22Rv1 (cell line): ENCODE data around the gene TKFC.

Source experiments
- H3K27ac ChIP-seq: fragments of 450-650 bp; 2 replicates; pipeline ENCODE4 v1.5.1; 2017
- ZFX ChIP-seq: fragments of 450-650 bp; IDR thresholded peaks from 2 replicates; pipeline ENCODE4 v1.6.1; 2017; ENCODE audit warnings: antibody characterized with exemption, borderline replicate concordance
- TF ChIP-seq, protein P1 (sequence below): fragments of 450-650 bp; IDR thresholded peaks from 2 replicates; pipeline ENCODE4 v1.5.1; 2017; ENCODE audit warnings: mild to moderate bottlenecking

TKFC gene

DNA sequence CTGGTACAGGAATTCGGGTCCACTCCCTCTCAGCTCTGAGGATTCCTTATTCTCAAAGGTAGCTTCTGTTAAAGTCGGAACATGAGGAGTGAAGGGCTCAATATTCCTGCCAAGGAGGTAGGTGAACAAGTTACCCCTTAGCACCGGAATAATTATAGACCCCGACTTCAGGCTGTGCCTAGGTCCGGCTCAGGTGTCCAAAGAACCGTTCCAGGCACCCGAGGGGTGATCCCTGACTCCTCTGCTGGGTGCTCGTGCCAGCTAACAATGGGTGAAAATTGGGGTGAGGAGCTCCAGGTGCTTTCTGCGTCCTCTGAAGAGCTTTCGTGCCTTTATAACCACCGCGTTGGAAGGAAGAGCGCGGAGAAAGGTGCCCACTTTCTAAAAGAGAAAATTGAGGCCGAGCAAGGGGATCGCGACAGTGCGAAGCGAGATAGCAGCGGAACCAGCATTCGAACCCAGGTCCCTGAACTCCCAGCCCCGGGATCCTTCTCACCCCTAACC is 28.3 kb downstream of the TKFC start:
- TF ChIP-seq, protein P1, sequence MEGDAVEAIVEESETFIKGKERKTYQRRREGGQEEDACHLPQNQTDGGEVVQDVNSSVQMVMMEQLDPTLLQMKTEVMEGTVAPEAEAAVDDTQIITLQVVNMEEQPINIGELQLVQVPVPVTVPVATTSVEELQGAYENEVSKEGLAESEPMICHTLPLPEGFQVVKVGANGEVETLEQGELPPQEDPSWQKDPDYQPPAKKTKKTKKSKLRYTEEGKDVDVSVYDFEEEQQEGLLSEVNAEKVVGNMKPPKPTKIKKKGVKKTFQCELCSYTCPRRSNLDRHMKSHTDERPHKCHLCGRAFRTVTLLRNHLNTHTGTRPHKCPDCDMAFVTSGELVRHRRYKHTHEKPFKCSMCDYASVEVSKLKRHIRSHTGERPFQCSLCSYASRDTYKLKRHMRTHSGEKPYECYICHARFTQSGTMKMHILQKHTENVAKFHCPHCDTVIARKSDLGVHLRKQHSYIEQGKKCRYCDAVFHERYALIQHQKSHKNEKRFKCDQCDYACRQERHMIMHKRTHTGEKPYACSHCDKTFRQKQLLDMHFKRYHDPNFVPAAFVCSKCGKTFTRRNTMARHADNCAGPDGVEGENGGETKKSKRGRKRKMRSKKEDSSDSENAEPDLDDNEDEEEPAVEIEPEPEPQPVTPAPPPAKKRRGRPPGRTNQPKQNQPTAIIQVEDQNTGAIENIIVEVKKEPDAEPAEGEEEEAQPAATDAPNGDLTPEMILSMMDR = no peak
- TF ChIP-seq ZFX = no peak
- peak overlapping the region; percentile 98 for H3K27ac ChIP-seq

DNA sequence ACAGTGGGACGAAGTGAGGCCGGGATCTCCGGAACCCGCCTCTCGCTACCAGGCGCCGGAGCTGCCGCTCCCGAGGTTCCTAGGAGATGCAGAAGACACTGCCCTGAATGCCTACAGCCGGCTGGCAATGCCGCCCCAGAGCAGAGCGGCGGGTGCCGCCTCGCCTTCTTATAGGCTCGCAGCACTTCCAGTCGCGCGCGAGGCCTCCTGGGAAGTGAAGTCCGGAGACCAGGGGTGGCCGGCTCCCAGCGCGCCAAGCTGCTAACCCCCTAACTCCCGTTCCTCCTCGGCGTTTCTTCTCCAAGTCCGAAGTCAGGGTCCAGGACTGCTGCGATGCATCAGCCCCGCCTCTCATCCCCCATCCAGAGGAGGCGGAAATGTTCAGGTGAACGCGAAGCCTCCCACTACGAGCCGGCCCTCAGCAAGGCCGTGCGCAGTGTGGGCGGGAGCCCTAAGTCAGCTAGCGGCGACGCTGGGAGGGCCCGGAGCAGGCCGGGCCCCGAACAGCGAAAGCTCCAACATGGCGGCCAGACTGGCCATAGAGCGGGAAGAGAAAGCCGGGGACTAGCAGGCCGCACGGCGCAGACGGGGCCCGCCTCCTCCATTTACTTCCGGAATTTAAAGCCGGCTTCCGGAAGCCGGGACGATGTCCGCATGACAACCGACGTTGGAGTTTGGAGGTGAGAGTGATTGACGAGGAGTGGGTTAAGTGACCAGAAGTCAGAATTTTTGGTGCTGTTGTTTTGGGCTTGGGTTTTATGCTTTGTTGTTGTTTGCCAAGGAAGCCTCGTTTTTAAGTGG is 28.9 kb downstream of the TKFC start, which contains the start of the genes CYB561A3 and TMEM138:
TSS of gene CYB561A3 (minus strand) at position 142 of the 801 bp plus-strand sequence. CDS start 5,169 bp downstream, outside the sequence.
TSS of gene TMEM138 (plus strand) at position 634 of the 801 bp plus-strand sequence. CDS start 2,017 bp downstream, outside the sequence.
- peak within 1 kb of the TSS; percentile 98 for H3K27ac ChIP-seq
- TF ChIP-seq ZFX = no peak
- TF ChIP-seq, protein P1 = no peak

DNA sequence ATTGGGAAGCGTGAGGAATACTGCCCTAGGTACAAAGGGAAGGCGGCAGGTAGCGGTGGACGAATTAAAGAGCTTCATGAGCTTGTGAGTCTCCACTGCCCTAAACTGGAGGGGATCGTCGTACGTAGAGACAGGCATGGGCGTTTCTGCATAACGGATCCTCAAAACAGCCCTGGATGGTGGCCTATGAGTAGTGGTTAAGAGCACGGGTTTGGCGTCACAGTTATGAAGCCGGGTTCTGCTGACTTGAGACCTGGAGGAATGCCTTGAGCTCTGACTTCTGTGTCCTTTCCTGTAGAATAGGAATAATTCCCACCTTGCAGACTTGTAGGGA is 29.5 kb downstream of the TKFC start:
- peak overlapping the region; percentile 98 for H3K27ac ChIP-seq
- TF ChIP-seq, protein P1 = no peak
- no peak for TF ChIP-seq ZFX

DNA sequence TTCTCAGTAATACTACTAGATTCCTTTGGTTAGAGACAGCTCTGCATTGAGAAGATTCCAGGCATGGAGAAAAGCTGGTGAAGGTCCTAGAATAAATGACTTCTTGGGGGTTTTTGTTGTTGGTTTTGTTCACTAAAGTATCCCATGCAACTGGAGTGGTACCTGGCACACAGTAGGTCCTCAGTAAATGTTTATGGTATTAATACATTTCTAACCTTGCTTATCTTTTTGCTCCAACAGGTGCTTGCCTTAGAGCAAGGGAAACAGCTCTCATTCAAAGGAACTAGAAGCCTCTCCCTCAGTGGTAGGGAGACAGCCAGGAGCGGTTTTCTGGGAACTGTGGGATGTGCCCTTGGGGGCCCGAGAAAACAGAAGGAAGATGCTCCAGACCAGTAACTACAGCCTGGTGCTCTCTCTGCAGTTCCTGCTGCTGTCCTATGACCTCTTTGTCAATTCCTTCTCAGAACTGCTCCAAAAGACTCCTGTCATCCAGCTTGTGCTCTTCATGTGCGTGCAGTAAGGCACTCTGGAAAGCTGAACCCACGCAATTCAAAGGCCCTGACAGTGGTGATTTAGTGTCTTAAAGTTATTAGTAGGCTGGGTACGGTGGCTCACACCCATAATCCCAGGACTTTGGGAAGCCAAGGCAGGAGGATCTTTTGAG is 31.1 kb downstream of the TKFC start:
- H3K27ac ChIP-seq = no peak overlapping the region
- no peak for TF ChIP-seq ZFX
- TF ChIP-seq, protein P1 = no peak

DNA sequence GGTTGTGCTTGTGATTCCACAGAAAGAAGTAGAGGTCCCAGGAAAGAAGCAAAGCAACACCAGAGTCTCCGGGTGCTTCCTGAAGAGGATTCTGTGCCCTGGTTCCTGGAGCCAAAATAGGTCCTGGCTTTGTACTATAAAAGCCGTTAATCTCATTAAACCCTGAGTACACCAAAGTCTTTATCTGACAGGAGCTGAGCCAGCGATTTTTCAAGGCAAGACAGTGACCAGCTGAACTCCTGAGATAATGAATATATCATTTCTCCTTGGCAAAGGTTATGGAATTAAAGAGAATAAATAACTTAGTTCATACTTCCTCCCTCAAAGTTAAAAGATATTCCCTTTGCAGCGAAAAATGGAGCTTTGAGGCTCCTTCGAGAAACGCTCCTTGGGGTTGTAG is 34.4 kb downstream of the TKFC start:
- no peak for TF ChIP-seq ZFX
- TF ChIP-seq, protein P1 = no peak
- no peak overlapping the region for H3K27ac ChIP-seq

DNA sequence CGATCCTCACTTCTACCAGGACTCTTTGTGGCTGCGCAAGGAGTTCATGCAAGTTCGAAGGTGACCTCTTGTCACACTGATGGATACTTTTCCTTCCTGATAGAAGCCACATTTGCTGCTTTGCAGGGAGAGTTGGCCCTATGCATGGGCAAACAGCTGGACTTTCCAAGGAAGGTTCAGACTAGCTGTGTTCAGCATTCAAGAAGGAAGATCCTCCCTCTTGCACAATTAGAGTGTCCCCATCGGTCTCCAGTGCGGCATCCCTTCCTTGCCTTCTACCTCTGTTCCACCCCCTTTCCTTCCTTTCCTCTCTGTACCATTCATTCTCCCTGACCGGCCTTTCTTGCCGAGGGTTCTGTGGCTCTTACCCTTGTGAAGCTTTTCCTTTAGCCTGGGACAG is 35.6 kb downstream of the TKFC start:
- TF ChIP-seq ZFX = no peak
- TF ChIP-seq, protein P1 = no peak
- no peak overlapping the region for H3K27ac ChIP-seq
